Stimulated activated CD8-positive, alpha-beta memory T cell treated with anti-CD3 and anti-CD28 coated beads, Interleukin-4, amount 100 ng/mL, for 4 hours (primary cell): ENCODE results near the gene FGD4.
"Not testable (repeated sequence)": the region's sequence is repeated elsewhere in the genome, so short reads cannot be mapped to it uniquely, and the experiment has no call there.

Source experiments
- DNase-seq, 2 donors: peaks; one replicate each; pipeline ENCODE4 v3.0.0-alpha.2; 2020; ENCODE audit warnings: low read depth in 2 of 2, low spot score in 1 of 2

Gene FGD4

GRCh38 chr12:32489070-32489469 is 89.7 kb downstream of the FGD4 start:
- no peak for DNase-seq

DNA sequence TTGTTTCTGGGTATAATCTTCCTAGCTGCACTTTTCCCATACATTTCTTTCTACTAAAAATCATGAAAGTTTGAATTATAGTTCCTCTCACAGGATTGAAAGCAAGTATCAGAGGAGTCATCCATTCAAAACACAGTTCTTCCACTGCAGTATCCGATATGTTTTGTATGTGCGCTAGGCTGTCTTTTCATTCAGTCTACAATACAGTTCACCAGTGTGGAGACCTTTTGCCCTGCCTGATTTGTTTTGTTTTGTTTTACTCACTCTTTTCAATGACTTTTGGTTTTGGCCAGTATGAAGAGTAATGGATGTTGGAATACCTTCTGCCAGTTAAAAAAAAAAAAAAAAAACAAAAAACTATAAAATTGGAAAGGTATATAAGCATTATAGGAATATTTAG is 91.4 kb downstream of the FGD4 start:
- no peak for DNase-seq

DNA sequence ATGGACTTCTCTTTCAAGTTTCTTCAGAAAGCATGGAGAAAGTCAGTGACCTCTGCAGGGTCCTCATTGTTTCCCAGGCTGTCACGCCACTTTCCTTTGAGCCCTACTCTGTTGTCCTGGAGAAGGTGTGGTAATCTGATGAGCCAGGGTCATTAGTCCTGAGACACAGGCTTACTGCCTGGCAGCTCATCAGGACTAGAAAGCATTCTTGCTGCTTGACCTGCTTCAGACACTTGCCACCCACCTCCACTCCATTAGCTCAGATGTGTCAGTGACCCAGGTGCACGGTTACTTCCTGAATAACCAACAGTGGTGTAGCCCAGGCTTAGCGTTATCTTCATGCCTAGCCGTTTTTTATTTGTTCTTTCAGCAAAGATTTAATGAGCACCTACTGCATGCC is 93.9 kb downstream of the FGD4 start:
- no peak for DNase-seq

GRCh38 chr12:32494656-32495055 is 95.3 kb downstream of the FGD4 start:
- no peak for DNase-seq

- DNase-seq = no peak
Observed at GRCh38 chr12:32496946-32497345, 97.6 kb downstream of the FGD4 start.

GRCh38 chr12:32497864-32498263 is 98.5 kb downstream of the FGD4 start:
- DNase-seq = no peak

DNA sequence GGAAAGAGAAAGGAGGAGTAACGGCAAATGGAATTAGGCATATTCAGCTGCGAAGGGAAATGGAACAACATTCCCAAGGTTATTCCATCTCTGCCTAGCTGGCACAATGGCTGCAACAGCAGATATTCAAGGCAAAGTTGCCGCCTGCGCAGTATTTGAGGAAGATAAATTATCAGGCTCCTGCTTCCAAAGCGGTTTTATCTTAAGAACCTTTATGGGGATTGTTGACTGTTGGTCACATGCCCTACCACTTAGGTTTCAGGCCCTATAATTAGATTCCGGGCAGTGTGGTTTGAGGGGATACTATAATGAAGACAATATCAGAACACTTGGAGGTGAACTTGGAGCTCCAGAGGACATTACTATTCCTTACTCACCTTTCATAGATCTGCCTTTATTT is 99.7 kb downstream of the FGD4 start:
- DNase-seq = no peak

DNA sequence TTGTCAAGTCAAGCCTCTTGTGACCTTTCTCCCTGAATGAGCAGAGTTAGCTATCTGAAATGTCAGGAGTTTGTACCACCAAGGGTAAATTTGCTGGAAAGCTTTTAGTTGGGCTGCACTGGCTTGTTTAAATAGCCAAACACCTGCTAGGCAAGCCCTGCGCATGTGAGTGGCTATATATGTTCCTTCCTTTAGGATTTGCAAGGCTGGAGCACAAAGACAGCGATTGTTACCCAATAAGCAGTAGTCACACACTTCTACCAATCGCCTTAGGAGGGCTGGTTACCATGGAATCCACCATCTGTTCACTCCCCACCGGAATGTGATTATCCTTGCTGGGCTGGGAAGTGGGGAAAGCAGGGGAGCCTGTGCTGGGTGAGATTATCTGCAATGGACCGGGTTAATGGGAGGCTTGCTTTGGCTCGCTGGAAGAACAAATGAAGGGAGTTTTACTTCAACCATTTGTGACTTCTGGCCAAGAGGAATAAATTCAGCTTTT is 102.5 kb downstream of the FGD4 start:
- no peak for DNase-seq

- no peak for DNase-seq
Observed at GRCh38 chr12:32502693-32503502, 103.5 kb downstream of the FGD4 start.

GRCh38 chr12:32503730-32504129 is 104.4 kb downstream of the FGD4 start:
- DNase-seq = no peak

GRCh38 chr12:32504591-32504990 is 105.2 kb downstream of the FGD4 start:
- DNase-seq = no peak

DNA sequence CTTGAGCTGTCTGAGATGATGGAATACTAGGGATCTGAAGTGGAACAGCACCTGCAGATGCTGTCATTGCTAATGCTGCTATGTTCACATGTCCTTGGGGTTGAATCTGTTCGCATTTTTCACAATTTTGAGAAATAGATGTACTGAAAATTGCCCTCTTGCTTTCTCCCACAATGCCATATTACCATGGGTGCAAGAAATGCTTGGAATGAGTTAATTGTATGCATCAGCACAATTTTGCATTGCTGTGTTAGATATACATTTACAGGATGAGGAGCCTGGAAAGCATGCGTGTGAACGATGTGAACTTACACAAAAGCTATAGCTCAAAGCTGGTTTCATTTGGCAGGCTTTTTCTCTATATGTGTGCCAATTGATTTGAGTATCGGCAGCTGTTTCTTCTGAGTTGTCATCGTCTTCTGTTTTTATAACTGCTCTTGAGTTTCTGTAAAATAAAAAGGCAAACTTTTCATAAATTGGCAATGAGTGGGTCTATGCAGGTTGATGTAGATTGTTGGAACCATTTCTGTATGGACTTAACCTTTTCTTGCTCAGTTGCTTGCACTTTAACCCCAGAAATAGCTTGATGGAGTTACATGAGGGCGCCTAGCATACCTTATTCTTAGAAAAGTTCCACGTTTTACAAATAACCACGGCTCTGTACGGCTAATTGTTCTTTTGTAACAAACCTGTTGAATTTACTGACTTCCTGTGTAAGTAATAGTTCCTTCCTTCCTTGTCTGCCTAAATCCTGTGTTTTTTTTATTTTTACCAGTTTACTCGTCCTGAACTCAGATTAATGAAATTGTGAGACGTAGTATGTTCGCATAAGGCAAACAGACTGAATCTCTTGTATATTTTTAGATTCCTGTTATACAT is 105.9 kb downstream of the FGD4 start:
- DNase-seq = no peak

GRCh38 chr12:32507096-32507941 is 108.0 kb downstream of the FGD4 start:
- DNase-seq = not testable (repeated sequence)

- DNase-seq = no peak
Observed at GRCh38 chr12:32507942-32508320, 108.6 kb downstream of the FGD4 start.

DNA sequence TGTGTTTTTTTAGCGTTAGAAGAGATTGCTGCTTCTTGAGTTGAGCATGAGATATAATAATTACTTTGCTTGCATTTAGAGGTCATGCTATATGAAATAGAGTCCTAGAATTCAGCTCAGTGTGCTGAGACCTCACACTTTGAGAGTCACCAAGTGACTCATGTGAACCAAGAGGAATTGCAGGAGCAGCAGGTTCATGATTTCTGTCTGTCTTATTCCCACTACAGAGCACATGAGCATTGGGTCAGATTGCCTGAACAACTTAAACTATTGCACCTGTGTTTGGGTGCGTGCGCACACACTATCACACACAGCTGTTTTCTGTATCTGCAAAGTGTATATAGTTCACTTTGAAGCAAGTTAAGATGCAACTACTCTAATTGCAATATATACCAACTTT is 109.3 kb downstream of the FGD4 start:
- no peak for DNase-seq

DNA sequence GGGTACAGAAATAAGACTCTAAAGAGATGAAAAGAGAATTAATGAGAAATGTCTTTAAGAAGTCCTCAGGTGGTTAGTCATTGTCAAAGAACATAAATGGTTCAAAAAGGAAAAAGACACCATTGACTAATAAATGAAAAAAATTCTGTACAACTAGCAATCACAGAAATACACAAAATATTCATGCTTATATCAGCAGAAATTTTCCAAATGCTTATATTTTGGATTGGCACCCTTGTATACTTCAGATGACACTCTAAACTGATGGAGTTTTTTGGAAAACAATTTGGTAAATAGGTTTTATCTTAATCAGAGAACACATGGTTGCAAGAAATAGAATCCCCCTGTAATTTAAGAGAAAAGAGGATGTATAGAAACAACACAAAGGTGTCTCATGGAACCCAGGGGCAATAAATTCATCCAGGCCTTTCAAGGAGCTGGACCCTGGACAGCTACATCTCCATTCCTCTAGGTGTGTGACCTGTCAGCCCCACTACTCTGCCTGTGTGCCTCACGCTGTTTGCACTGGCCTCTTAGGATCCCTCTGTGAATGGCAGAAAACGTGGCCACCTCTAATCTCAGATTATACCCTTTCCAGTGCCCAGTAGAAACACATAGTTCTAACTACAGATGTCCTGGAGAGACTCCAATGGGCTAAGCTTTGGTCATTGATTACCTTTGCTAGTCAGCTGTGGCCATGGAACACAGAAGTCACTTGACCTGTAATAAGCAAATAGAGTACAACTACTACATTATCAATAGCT is 110.2 kb downstream of the FGD4 start:
- no peak for DNase-seq

DNA sequence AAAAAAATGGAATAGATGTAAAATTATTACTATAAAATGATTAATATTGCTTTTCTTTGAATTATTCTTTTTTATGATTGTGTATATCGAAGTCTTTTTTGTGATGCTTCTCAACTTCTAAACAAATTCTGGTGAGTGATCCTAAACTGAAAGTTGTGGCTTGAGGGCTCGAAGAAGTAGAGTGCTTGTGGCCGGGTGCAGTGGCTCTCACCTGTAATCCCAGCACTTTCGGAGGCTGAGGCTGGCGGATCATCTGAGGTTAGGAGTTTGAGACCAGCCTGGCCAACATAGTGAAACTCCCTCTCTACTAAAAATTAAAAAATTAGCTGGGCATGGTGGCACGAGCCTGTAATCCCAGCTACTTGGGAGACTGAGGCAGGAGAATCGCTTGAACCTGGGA is 112.6 kb downstream of the FGD4 start:
- DNase-seq = not testable (repeated sequence)

DNA sequence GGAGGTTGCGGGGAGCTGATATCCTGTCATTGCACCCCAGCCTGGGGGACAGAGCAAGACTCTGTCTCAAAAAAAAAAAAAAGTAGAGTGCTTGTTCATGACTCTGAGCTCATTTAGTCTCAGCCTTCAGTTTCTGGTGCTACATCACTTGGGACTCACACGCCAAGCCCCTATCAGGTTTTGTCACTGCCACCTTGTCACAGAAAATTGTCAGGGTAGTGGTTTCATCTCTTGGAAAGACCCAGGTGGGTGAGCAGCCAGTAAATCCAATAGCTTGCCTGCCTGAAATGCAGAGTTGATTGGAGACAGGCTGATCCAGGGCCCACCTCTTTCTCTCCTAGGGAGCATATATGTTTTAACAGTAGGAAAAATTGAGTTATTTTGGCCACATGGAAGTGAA is 113.0 kb downstream of the FGD4 start:
- DNase-seq = no peak

- no peak for DNase-seq
Observed at GRCh38 chr12:32512910-32513309, 113.6 kb downstream of the FGD4 start.

DNA sequence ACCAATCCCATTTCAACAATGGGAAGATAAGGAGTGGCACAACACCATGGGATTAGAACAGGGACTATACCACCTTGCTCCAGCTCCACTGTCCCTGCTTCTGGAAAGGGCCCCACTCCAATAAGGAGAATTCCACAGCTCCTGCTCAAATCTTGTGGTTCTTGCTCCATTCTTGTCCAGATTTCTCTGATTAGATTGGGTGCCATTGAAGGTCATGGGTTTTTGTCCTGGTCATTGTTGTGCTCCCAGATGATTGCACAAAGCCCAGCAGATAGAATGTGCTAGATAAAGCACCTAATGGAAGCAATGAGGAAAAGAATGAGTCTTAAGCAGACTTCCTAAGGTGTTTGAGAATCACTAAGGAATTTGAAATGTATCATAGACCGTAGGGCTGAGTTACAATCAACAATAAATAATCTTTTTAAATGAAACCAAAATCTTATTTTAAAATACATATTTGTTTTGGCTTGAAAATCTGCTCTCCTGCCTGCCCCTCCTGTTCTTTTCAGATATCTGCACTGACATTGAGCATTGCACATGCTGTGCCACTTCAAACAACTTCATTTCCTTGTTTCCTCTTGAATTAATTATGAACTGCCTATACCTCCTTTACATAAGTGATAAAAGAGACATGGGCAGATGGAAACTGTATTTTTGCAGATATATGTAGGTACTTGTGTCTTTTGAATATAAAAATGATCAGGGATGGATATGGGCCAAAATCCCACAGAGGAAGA is 115.9 kb downstream of the FGD4 start:
- no peak for DNase-seq
